GM21528 (cell line): ENCODE results near the gene RASA1.

ENCODE experiments used
- ATAC-seq: cut with Tn5 transposase; IDR thresholded peaks from one replicate; pipeline ENCODE4 v1.9.1; 2021; ENCODE audit warnings: mild to moderate bottlenecking, moderate library complexity; ENCODE audit not compliant: unreplicated experiment, low FRiP score

RASA1 gene

GRCh38 chr5:87435144-87435694 lies 167.5 kb downstream of the RASA1 start:
- no peak for ATAC-seq

- no peak for ATAC-seq
Observed at GRCh38 chr5:87437724-87438123, 170.0 kb downstream of the RASA1 start.

- ATAC-seq: no peak
Observed at GRCh38 chr5:87438231-87438630, 170.5 kb downstream of the RASA1 start.
